H7 (cell line): ENCODE measurements around the gene ADCY1. TPM values are rescaled to one million over a fixed set of nuclear protein-coding genes. Genes with fewer than 3 reads are reported as not detected.
"Not testable (repeated sequence)": the region's sequence is repeated elsewhere in the genome, so short reads cannot be mapped to it uniquely, and the experiment has no call there.

Experiments used
- DNase-seq: peaks from one replicate; pipeline ENCODE4 v3.0.0; 2012
- H3K27me3 ChIP-seq: 2 replicates; pipeline ENCODE4 v1.6.0; 2011; ENCODE audit warnings: mild to moderate bottlenecking, low read length; ENCODE audit not compliant: control insufficient read depth, insufficient read depth
- H3K36me3 ChIP-seq: replicated peaks from 2 replicates; pipeline ENCODE4 v1.5.1; 2011; ENCODE audit warnings: low read length; ENCODE audit not compliant: control insufficient read depth, insufficient read depth
- H3K4me3 ChIP-seq: 2 replicates; pipeline ENCODE4 v1.5.1; 2011; ENCODE audit warnings: low read depth, mild to moderate bottlenecking, control low read depth, low read length, moderate library complexity; ENCODE audit not compliant: insufficient read depth
- total RNA-seq: library from RNA; depleted of rRNA; stranded (reverse); fragments of >200 nt; shearing (Covaris generic); gene quantifications from 2 replicates; pipeline ENCODE4 v1.2.3, GENCODE V29; 2014

ADCY1 gene
- total RNA-seq, 1 experiment from 2014 or later = 5.6 TPM

DNA sequence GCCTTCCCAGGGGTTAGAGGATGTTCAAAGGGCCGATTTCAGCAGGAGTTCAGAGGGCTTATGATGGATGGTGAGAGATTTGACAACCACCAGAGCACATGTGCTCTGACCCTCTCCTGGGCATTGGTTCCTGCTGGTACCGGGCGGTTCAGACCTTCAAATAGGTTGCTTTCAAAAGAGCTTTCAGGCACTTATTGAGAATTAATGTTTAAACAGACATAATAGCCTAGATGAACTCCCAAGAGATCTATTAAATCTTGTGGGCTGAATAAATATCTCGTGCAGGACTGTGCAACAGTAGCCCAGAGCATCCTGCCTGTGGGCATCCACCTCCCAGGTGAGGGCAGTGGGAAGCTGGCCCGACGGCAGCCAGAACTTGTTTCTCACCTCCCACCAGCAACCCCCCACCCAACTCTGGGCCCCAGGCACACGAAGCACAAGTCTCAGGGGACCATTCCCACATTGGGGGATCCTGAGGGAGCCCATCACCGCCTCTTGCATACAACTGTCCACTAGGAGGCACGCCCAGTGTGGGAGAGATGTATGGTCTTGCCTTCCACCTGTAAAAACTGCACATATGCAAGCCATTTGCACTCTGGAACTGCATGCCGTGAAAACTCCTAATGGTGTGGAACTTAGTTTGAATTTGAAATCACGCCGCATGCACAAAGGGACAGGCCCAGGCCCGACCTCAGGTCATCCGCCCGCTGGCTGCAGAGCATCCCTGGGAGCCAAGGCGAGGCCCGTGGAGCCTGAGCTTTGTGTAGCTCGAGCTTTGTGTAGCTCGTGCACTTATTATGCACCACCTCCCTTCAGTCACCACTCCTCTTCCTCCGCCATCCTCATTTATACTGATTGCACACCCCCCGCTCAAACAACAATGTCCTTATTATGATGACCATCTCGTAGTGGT lies 147.8 kb downstream of the ADCY1 start:
- H3K27me3 ChIP-seq = no peaks in the 10 kb centered on the region
- H3K36me3 ChIP-seq = peaks cover 2% of the 10 kb centered on the region; the same call in 1 of the 2 replicates
- DNase-seq = peak; percentile 46
- no peak overlapping the region for H3K4me3 ChIP-seq

- not testable (repeated sequence) for H3K4me3 ChIP-seq, DNase-seq, H3K36me3 ChIP-seq, H3K27me3 ChIP-seq
Measured at GRCh38 chr7:45725231-45725630, 151.1 kb downstream of the ADCY1 start.

DNA sequence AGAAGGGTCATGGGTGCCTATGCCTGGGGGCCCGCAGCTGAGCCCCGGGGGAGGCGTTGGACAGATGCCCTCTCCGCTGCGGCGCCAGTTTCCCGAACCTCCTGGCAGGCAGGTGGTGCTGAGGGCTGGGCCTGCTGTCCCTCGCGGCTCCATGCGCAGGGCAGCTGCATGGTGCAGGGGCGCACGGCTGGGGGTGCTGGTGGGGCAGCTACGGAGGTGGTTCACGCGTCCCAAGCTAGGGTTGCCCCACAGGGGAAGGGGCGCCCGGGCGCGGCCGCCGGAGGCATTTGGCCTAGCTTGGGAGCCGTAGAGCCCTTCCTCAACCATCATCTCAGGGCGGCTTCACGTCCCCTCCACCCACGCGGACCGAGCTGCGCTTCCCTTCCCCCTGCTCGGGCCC lies 152.7 kb downstream of the ADCY1 start:
- H3K36me3 ChIP-seq = peaks cover 4% of the 10 kb centered on the region
- H3K4me3 ChIP-seq = no peak overlapping the region
- no peaks in the 10 kb centered on the region for H3K27me3 ChIP-seq
- no peak for DNase-seq

DNA sequence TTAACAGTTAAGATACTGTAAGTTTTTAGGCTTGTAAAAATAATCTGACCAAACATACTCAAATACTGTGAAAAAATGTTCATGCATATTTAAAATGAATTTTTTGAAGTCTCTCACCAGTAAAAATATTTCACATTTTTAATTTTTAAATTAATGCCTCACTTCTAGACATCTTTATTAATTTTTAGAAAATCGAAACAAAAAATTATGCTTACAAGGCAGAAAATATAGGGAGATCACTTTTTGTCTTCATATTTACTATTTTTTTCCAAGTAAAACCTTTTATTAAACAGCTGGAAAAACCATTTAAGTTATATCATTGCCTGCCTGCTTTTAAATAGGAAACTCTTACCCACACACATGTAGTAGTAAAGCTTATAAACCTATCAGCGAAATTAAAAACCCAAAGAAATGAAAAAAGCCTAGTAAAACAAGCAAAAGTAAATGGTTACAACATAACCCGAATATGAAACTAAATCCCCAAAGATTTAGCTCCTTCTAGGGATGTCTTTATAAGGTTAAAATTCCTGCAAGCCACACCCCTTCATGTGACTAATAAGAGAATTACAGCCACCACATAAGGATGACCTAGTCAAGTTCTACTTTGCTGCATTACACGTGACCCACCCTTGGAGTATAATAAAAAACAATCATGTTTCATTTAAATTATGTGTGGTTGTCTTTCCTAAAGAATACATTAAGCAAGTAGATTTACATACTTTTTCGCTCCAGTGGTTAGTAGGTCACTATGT lies 157.7 kb downstream of the ADCY1 start:
- DNase-seq = not testable (repeated sequence)

GRCh38 chr7:45738920-45739319 lies 164.8 kb downstream of the ADCY1 start:
- not testable (repeated sequence) for H3K4me3 ChIP-seq, DNase-seq, H3K36me3 ChIP-seq, H3K27me3 ChIP-seq

More for the DNA sequence above, 157.7 kb downstream of the ADCY1 start:
- H3K27me3 ChIP-seq, H3K36me3 ChIP-seq, H3K4me3 ChIP-seq: not testable (repeated sequence)

DNA sequence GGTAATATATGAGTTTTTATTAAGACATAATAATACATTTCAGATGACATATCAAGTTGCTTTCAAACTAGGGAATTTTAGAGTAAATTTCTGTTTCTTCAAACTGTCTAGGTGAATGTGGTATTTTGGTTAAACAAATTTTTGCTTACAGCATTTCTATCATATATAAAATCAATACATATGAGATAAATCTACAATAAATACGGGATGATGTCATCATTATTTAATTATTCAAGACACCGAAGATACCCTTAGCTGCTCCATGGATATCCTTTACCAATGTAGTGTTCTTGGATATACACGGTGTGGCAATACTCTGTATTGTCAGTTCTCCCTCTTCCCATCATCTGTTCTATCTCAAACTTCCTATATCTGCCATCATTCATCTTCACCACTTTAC lies 166.4 kb downstream of the ADCY1 start:
- H3K27me3 ChIP-seq, H3K4me3 ChIP-seq, H3K36me3 ChIP-seq, DNase-seq: not testable (repeated sequence)

DNA sequence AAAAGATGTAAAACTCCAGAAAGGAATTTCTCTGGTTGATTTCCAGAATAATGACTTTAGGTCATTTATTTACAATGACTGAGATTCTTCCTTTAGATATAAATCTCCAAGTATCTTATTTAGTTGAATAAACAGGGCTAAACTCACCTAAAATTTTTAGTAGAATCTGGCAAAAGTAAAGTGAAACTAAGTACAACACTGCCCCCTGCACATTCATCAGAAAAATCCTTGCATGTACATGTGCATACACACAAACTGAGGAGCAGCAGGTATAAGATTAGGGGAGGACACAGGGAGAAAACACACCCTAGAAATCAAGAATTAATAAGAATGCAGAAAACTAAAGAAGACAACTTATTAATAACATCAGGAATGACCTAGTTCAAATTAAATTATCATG lies 174.8 kb downstream of the ADCY1 start:
- not testable (repeated sequence) for H3K4me3 ChIP-seq, H3K27me3 ChIP-seq, H3K36me3 ChIP-seq, DNase-seq

DNA sequence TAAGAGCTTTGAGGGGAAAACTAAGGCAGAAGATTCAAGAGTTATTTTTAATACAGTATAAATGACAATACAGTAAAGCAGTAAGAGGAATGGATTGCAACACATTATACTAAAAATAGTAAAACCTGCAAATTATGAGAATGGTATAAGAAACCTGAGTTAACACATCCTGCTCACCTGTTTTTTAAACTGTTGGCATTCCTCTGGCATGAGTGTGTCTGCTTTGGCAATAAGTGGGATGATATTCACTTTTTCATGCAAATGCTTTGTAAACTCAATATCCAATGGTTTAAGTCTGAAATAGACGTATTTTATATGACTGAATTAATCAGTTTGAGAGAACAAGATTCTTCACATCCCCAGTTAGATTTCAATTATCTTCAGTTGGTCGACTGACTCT lies 177.2 kb downstream of the ADCY1 start:
- not testable (repeated sequence) for H3K27me3 ChIP-seq

DNA sequence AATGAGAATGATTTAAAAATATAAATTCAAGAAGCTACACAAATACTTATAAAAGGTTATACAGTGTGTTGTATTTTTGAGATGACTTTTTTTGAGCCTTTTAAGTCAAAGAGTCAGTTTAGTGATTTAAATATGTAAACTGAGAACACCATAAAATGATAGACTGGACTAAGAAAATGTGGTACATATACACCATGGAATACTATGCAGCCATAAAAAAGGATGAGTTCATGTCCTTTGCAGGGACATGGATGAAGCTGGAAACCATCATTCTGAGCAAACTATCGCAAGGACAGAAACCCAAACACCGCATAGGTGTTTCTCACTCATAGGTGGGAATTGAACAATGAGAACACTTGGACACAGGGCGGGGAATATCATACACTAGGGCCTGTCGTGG lies 182.2 kb downstream of the ADCY1 start:
- H3K27me3 ChIP-seq, DNase-seq, H3K4me3 ChIP-seq, H3K36me3 ChIP-seq: not testable (repeated sequence)

More for the DNA sequence above, 177.2 kb downstream of the ADCY1 start:
- not testable (repeated sequence) for H3K4me3 ChIP-seq, DNase-seq, H3K36me3 ChIP-seq

DNA sequence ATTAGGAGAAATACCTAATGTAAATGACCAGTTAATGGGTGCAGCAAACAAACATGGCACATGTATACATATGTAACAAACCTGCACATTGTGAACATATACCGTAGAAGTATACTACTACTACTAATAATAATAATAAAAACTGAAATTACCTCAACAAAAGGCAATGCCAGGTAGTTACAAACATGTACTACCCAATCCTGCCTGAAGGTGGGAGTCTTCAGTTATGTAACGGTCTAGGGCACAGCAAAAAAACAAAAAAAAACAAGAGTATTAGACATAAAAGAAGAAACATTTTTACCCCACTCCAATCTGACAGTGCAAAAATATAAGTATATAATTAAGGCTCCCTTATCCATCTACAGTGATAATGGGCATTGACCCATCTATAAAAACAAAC lies 182.6 kb downstream of the ADCY1 start:
- not testable (repeated sequence) for DNase-seq, H3K27me3 ChIP-seq, H3K4me3 ChIP-seq, H3K36me3 ChIP-seq

GRCh38 chr7:45759464-45759863 lies 185.3 kb downstream of the ADCY1 start:
- H3K27me3 ChIP-seq, DNase-seq: not testable (repeated sequence)

DNA sequence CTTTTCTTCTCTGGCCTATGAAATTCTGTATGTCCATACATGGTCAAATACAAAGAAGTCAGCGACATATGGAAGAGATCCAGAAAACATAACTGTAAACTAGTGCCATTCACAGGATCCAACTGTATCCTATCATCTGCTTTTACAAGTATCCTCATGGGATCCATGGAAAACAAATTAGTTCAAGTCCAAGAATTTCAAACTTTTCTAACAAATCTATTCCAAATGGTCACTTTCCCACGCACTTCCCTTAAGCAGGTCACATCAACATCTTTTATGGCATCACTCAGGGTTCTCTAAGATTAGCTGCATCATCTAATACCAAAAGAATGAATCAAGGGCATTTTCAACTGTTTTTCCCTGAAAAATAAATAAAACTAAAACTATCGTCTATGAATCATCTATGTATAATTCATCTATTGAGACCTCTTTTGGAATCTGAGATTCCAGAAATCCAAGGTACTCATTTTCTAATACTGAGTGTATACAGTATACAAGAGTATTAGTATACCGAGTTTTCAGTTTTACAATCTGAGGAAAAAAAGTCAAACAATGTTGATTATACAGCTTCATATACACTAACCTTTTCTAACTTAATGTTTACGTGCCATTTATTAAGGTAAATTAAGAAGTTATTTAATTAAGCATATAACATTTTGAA lies 187.5 kb downstream of the ADCY1 start:
- not testable (repeated sequence) for H3K36me3 ChIP-seq, H3K27me3 ChIP-seq, DNase-seq, H3K4me3 ChIP-seq

More at GRCh38 chr7:45759464-45759863, 185.3 kb downstream of the ADCY1 start:
- not testable (repeated sequence) for H3K36me3 ChIP-seq, H3K4me3 ChIP-seq

GRCh38 chr7:45762225-45762994 lies 188.2 kb downstream of the ADCY1 start:
- DNase-seq, H3K36me3 ChIP-seq, H3K27me3 ChIP-seq, H3K4me3 ChIP-seq: not testable (repeated sequence)
